Breast epithelium (tissue), 3 donors: ENCODE results near the gene DTNA.

ENCODE experiments used
- CTCF ChIP-seq, 3 donors: fragments of 450-650 bp; IDR thresholded peaks; one replicate each; pipeline ENCODE4 v1.5.1; 2016 to 2017; ENCODE audit warnings: antibody characterized with exemption in 3 of 3, mild to moderate bottlenecking in 3 of 3, moderate library complexity in 3 of 3
- POLR2A ChIP-seq: fragments of 450-650 bp; IDR thresholded peaks from one replicate; pipeline ENCODE4 v1.6.1; 2016; ENCODE audit warnings: antibody characterized with exemption, mild to moderate bottlenecking, moderate library complexity
- POLR2AphosphoS5 ChIP-seq, 3 donors: sonication (generic); formaldehyde crosslinking; IDR thresholded peaks; one replicate each; pipeline ENCODE4 v1.6.1; 2017; ENCODE audit warnings: antibody characterized with exemption in 3 of 3

GRCh38 chr18:34884436-34884835 is 174.3 kb downstream of the DTNA start:
- no peak for TF ChIP-seq CTCF (IDR thresholded peaks at IDR 0.05)
- no peak for TF ChIP-seq POLR2A
- no peak for TF ChIP-seq POLR2AphosphoS5 (IDR thresholded peaks at IDR 0.05)
